Measurements from ENCODE around the gene VMO1.

GRCh38 chr17:4740584-4740983 lies 45.6 kb downstream of the VMO1 start:
- no peak for TF ChIP-seq CTCF (IDR thresholded peaks at IDR 0.05; ENCODE audit: low read depth, low read length, missing input control)
- no peak for TF ChIP-seq ZBTB33 (IDR thresholded peaks at IDR 0.05)
- TF ChIP-seq FOXA2 (IDR thresholded peaks at IDR 0.05), result no peak
- no peak for TF ChIP-seq TAF1 (conservative IDR thresholded peaks at IDR 0.05)
- TF ChIP-seq HNF4A (conservative IDR thresholded peaks at IDR 0.05), result no peak
- TF ChIP-seq MAX (IDR thresholded peaks at IDR 0.05), result no peak
- no peak for TF ChIP-seq SP1 (IDR thresholded peaks at IDR 0.05)
- no peak for TF ChIP-seq RAD21 (IDR thresholded peaks at IDR 0.05)
- no peak for TF ChIP-seq JUND (IDR thresholded peaks at IDR 0.05)
- no peak for TF ChIP-seq RXRA (IDR thresholded peaks at IDR 0.05)
- no peak for TF ChIP-seq GABPA (IDR thresholded peaks at IDR 0.05 in 1 of 2, conservative IDR thresholded peaks at IDR 0.05 in 1 of 2)
- no peak for TF ChIP-seq REST (IDR thresholded peaks at IDR 0.05)
- TF ChIP-seq ATF3 (IDR thresholded peaks at IDR 0.05), result no peak

Data from liver (tissue), 3 donors.